GM12878 (cell line): ENCODE measurements around the gene ADAMTS17. TPM values are rescaled to one million over a fixed set of nuclear protein-coding genes. Genes with fewer than 3 reads are reported as not detected.

Experiments
- ATAC-seq: fragments of 200-7000 bp; cut with Tn5 transposase; 3 replicates; pipeline ENCODE4 v1.9.1; 2020; ENCODE audit warnings: mild to moderate bottlenecking, moderate library complexity
- BruUV-seq: library from RNA; stranded (reverse); fragments of 400-500 nt; replicated peaks from 2 replicates; lab custom pipeline; 2021; lab: Mats Ljungman, UMichigan
- CTCF ChIA-PET: fragments of 300-600 bp; sonication (Branson Sonifier 250); formaldehyde crosslinking; extraction: SDS; loops from one replicate; lab custom pipeline; 2021; ENCODE audit warnings: inconsistent platforms; lab: Yijun Ruan, JAX
- POLR2A ChIA-PET: fragments of 350-600 bp; formaldehyde crosslinking; extraction: SDS; loops from one replicate; lab custom pipeline; 2021; ENCODE audit warnings: inconsistent platforms; lab: Charles Lee
- RAD21 ChIA-PET: fragments of 300-600 bp; sonication (Branson Sonifier 250); formaldehyde crosslinking; loops from one replicate; lab custom pipeline; 2023; ENCODE audit warnings: antibody characterized with exemption; ENCODE audit not compliant: unreplicated experiment; lab: Charles Lee
- SMC1A ChIA-PET: fragments of 300-600 bp; sonication (Branson Sonifier 250); formaldehyde crosslinking; loops from one replicate; lab custom pipeline; 2023; ENCODE audit not compliant: unreplicated experiment, uncharacterized antibody; lab: Charles Lee
- DNase-seq: peaks from one replicate; pipeline ENCODE4 v3.0.0-alpha.2; 2011; ENCODE audit warnings: low read depth, low spot score
- FAIRE-seq: peaks from 3 replicates; lab custom pipeline; 2011; peaks lifted over from hg19 to GRCh38; lab: Jason Lieb, UNC
- H2AFZ ChIP-seq: 2 replicates; pipeline ENCODE4 v1.6.0; 2011; ENCODE audit warnings: low read depth, low read length, control low read depth; ENCODE audit not compliant: control insufficient read depth
- H3K27ac ChIP-seq: 2 replicates; pipeline ENCODE4 v1.5.1; 2011; ENCODE audit warnings: control low read depth; ENCODE audit not compliant: control insufficient read depth, insufficient read depth
- H3K27me3 ChIP-seq, 2 experiments: replicated peaks in 1 of 2; 2 replicates each; pipeline versions ENCODE4 v1.6.0 to v1.6.1; 2011; ENCODE audit warnings: low read length in 1 of 2; ENCODE audit not compliant: control insufficient read depth in 2 of 2, insufficient read depth in 2 of 2
- H3K36me3 ChIP-seq, 2 experiments: 2 replicates each; pipeline ENCODE4 v1.5.1; 2011; ENCODE audit warnings: low read length in 1 of 2; ENCODE audit not compliant: control insufficient read depth in 2 of 2, insufficient read depth in 2 of 2
- H3K4me1 ChIP-seq: 2 replicates; pipeline ENCODE4 v1.6.1; 2011; ENCODE audit warnings: mild to moderate bottlenecking, low read length, moderate library complexity, mixed read lengths; ENCODE audit not compliant: control insufficient read depth, insufficient read depth
- H3K4me2 ChIP-seq: 2 replicates; pipeline ENCODE4 v1.6.0; 2011; ENCODE audit warnings: control low read depth; ENCODE audit not compliant: control insufficient read depth, insufficient read depth
- H3K4me3 ChIP-seq: fragments of 200-600 bp; sonication (generic); 2 replicates; pipeline ENCODE4 v1.5.1; 2016
- H3K79me2 ChIP-seq: 2 replicates; pipeline ENCODE4 v1.6.0; 2011; ENCODE audit warnings: low read length; ENCODE audit not compliant: control insufficient read depth, insufficient read depth
- H3K9ac ChIP-seq: 2 replicates; pipeline ENCODE4 v1.8.0; 2011; ENCODE audit warnings: low read length, control low read depth, mixed read lengths; ENCODE audit not compliant: control insufficient read depth, insufficient read depth
- H3K9me3 ChIP-seq: replicated peaks from 3 replicates; pipeline ENCODE4 v1.5.1; 2011; ENCODE audit warnings: mild to moderate bottlenecking, low read length; ENCODE audit not compliant: control insufficient read depth, insufficient read depth
- H4K20me1 ChIP-seq: 2 replicates; pipeline ENCODE4 v1.6.0; 2011; ENCODE audit not compliant: control insufficient read depth, insufficient read depth
- RAD21 ChIP-seq: IDR thresholded peaks from 2 replicates; pipeline ENCODE4 v1.6.1; 2011; ENCODE audit warnings: mild to moderate bottlenecking, low read depth, low read length, moderate library complexity; ENCODE audit not compliant: insufficient read depth
- SMC3 ChIP-seq: IDR thresholded peaks from 2 replicates; pipeline ENCODE4 v1.6.1; 2011; ENCODE audit warnings: low read length, improper control_type of control experiment, borderline replicate concordance
- SREBF1 ChIP-seq: IDR thresholded peaks from 2 replicates; pipeline ENCODE4 v1.6.1; 2012; ENCODE audit warnings: mild to moderate bottlenecking, low read length
- TAF1 ChIP-seq: IDR thresholded peaks from 2 replicates; pipeline ENCODE4 v1.6.1; 2011; ENCODE audit warnings: mild to moderate bottlenecking, low read depth, low read length, borderline replicate concordance
- YY1 ChIP-seq: IDR thresholded peaks from 2 replicates; pipeline ENCODE4 v1.6.1; 2011; ENCODE audit warnings: low read depth, mild to moderate bottlenecking, low read length
- ZNF217 ChIP-seq: fragments of 450-650 bp; IDR thresholded peaks from 2 replicates; pipeline ENCODE4 v1.6.1; 2017; ENCODE audit warnings: antibody characterized with exemption, mild to moderate bottlenecking
- WGBS: methylation state at CpG from one replicate; pipeline ENCODE4 v1.1.6; 2016; ENCODE audit warnings: low lambda C conversion rate; ENCODE audit not compliant: insufficient replicate concordance, insufficient coverage; ENCODE audit errors: missing lambda C conversion rate; 5-methylcytosine and 5-hydroxymethylcytosine counted together
- in situ Hi-C: fragments of 300-500 bp; cut with MboI; formaldehyde crosslinking; loops from 9 replicates; pipeline ENCODE4 v1.14.3; 2018; ENCODE audit warnings: mixed read lengths
- intact Hi-C: fragments of 100-400 bp; cut with micrococcal nuclease; formaldehyde crosslinking; loops from one replicate; pipeline ENCODE4 v1.14.2; 2022; ENCODE audit not compliant: unreplicated experiment
- polyA plus RNA-seq, 11 experiments: library from polyadenylated mRNA; depleted of rRNA in 4 of 11; unstranded in 6 of 11; stranded (reverse) in 5 of 11; fragments of >200 nt; fragmentation: Nextera tagmentation in 4 of 11; fragmentation: Illumina TruSeq in 1 of 11; extraction: Ambion mirVana in 4 of 11; extraction: Trizol in 1 of 11; gene quantifications; 1 replicate in 1 of 11; 2 replicates in 10 of 11; pipeline versions ENCODE4 v1.2.1 to v1.2.3, GENCODE V29; 2011 to 2016; ENCODE audit warnings: inconsistent platforms in 2 of 11, missing spikeins in 2 of 11, low read depth in 1 of 11
- total RNA-seq, 4 experiments: library from RNA; depleted of rRNA in 3 of 4; stranded (reverse); fragments of >200 nt in 3 of 4; fragmentation: Illumina TruSeq in 1 of 4; extraction: Trizol in 1 of 4; gene quantifications; 2 replicates each; pipeline versions ENCODE4 v1.2.1 to v1.2.3, GENCODE V29; 2013 to 2021
- TF ChIP-seq, protein P1 (sequence below): fragments of 150-350 bp; IDR thresholded peaks from 2 replicates; pipeline ENCODE4 v1.6.1; 2016; ENCODE audit warnings: low read depth, low read length
- TF ChIP-seq, protein P2 (sequence below), 3 experiments: IDR thresholded peaks in 2 of 3; conservative IDR thresholded peaks in 1 of 3; 2 replicates each; pipeline ENCODE4 v1.5.1; 2011; ENCODE audit warnings: low read depth in 3 of 3, low read length in 3 of 3, mild to moderate bottlenecking in 3 of 3, control low read depth in 2 of 3, moderate library complexity in 2 of 3, inconsistent platforms in 1 of 3, mixed read lengths in 1 of 3; ENCODE audit not compliant: control insufficient read depth in 2 of 3, insufficient read depth in 1 of 3; ENCODE audit errors: extremely low read depth in 1 of 3

The ADAMTS17 gene
- total and polyA plus RNA-seq, 10 of the 15 experiments (the other 5 are each of a cell fraction or from before 2014, with no cell fraction given): 0.04 to 0.50 (median 0.10) TPM; not detected in 4

DNA sequence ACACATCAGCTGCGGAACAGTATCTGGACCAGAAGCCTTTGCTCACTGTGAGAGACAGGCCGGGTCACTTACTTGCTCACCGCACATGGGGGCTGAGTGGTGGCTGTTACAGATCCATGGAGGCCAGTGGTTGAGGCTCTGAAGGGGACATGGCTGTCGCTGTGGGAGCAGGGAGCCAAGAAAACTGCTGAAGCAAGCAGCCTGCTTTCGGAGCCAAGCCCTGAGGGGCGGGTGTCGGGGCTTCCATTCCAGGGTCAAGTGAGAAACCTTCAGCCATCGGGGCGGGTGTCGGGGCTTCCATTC is 42.3 kb upstream of the ADAMTS17 start (continued):
- TF ChIP-seq TAF1: no peak
- TF ChIP-seq RAD21: no peak

GRCh38 chr15:100383302-100384107 is 41.7 kb upstream of the ADAMTS17 start:
- Histone ChIP-seq H3K27me3 (no peaks in the 10 kb centered on the region), H3K4me2 (no peak overlapping the region), H3K4me3 (no peak overlapping the region), H3K9me3 (peaks cover 3% of the 10 kb centered on the region; the same call in 1 of the 3 replicates), H3K36me3 (no peaks in the 10 kb centered on the region), H3K27ac (no peak overlapping the region), H4K20me1 (no peaks in the 10 kb centered on the region), H3K9ac (no peak overlapping the region), H3K4me1 (no peaks in the 10 kb centered on the region), H2AFZ (no peak overlapping the region), H3K79me2 (no peaks in the 10 kb centered on the region)
- in situ Hi-C loops (no loop called here), intact Hi-C loops (loop anchor here (2.0 kb wide), 1 partner anchor 455 kb away; no protein-coding TSS in a partner anchor)
- ChIA-PET SMC1A (no interaction called here), RAD21 (interaction anchor here (1.2 to 1.3 kb wide), 2 partner anchors 34 to 455 kb away, joined by 4 read pairs; no protein-coding TSS in a partner anchor), POLR2A (no interaction called here), CTCF (interaction anchor here (1.1 kb wide), 1 partner anchor 455 kb away, joined by 3 read pairs; no protein-coding TSS in a partner anchor)
- DNase-seq (no peak), ATAC-seq (no peak), FAIRE-seq (no peak)
- TF ChIP-seq SMC3: peak; percentile 36; the same call in 1 of the 2 replicates
- peak; percentile 31; the same call in 1 of the 2 replicates for TF ChIP-seq YY1
- TF ChIP-seq SREBF1: no peak
- TF ChIP-seq, protein P1, sequence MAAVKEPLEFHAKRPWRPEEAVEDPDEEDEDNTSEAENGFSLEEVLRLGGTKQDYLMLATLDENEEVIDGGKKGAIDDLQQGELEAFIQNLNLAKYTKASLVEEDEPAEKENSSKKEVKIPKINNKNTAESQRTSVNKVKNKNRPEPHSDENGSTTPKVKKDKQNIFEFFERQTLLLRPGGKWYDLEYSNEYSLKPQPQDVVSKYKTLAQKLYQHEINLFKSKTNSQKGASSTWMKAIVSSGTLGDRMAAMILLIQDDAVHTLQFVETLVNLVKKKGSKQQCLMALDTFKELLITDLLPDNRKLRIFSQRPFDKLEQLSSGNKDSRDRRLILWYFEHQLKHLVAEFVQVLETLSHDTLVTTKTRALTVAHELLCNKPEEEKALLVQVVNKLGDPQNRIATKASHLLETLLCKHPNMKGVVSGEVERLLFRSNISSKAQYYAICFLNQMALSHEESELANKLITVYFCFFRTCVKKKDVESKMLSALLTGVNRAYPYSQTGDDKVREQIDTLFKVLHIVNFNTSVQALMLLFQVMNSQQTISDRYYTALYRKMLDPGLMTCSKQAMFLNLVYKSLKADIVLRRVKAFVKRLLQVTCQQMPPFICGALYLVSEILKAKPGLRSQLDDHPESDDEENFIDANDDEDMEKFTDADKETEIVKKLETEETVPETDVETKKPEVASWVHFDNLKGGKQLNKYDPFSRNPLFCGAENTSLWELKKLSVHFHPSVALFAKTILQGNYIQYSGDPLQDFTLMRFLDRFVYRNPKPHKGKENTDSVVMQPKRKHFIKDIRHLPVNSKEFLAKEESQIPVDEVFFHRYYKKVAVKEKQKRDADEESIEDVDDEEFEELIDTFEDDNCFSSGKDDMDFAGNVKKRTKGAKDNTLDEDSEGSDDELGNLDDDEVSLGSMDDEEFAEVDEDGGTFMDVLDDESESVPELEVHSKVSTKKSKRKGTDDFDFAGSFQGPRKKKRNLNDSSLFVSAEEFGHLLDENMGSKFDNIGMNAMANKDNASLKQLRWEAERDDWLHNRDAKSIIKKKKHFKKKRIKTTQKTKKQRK: no peak
- TF ChIP-seq, protein P2, sequence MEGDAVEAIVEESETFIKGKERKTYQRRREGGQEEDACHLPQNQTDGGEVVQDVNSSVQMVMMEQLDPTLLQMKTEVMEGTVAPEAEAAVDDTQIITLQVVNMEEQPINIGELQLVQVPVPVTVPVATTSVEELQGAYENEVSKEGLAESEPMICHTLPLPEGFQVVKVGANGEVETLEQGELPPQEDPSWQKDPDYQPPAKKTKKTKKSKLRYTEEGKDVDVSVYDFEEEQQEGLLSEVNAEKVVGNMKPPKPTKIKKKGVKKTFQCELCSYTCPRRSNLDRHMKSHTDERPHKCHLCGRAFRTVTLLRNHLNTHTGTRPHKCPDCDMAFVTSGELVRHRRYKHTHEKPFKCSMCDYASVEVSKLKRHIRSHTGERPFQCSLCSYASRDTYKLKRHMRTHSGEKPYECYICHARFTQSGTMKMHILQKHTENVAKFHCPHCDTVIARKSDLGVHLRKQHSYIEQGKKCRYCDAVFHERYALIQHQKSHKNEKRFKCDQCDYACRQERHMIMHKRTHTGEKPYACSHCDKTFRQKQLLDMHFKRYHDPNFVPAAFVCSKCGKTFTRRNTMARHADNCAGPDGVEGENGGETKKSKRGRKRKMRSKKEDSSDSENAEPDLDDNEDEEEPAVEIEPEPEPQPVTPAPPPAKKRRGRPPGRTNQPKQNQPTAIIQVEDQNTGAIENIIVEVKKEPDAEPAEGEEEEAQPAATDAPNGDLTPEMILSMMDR (IDR thresholded peaks at IDR 0.05 in 2 of 3, conservative IDR thresholded peaks at IDR 0.05 in 1 of 3; ENCODE audit: control insufficient read depth in 2 of 3, extremely low read depth in 1 of 3, insufficient read depth in 1 of 3, low read depth in 3 of 3, low read length in 3 of 3): peak in 2 of 3 experiments; percentile 20 to 31; a peak in 3 of 6 replicates
- TF ChIP-seq ZNF217: no peak
- TF ChIP-seq RAD21: peak; percentile 62
- WGBS: 3% methylated on average over 3 of the region's 3 CpGs
- no TSS peak for BruUV-seq
